Smooth muscle cell of the brain vasculature (primary cell): ENCODE results near the gene FN3K.

ENCODE experiments used
- DNase-seq: peaks from one replicate; pipeline ENCODE4 v3.0.0-alpha.2; 2012; ENCODE audit warnings: low read depth, low spot score

The FN3K gene

GRCh38 chr17:82795615-82796014 is 60.2 kb downstream of the FN3K start:
- no peak for DNase-seq

GRCh38 chr17:82797061-82797460 is 61.6 kb downstream of the FN3K start:
- DNase-seq = no peak

GRCh38 chr17:82798752-82799151 is 63.3 kb downstream of the FN3K start:
- no peak for DNase-seq

- DNase-seq = no peak
These were observed 64.2 kb downstream of the FN3K start for GRCh38 chr17:82799591-82799990.
